Kidney (tissue), 14 donors: ENCODE results near the gene NFU1. TPM values are rescaled to one million over a fixed set of nuclear protein-coding genes. Genes with fewer than 3 reads are reported as not detected.
A peak's percentile ranks its signal among the peaks of the same experiment; 100 is the strongest.

Source experiments
- DNase-seq, 5 donors: peaks; one replicate each; pipeline ENCODE4 v3.0.0-alpha.2; 2013 to 2020
- FAIRE-seq: peaks from 2 replicates; lab custom pipeline; 2012; peaks lifted over from hg19 to GRCh38; lab: Jason Lieb, UNC
- H3K27ac ChIP-seq, 2 donors: one replicate each; pipeline ENCODE4 v1.7.0; 2013; ENCODE audit warnings: low read depth in 2 of 2, low read length in 2 of 2, inconsistent platforms in 1 of 2
- H3K27me3 ChIP-seq: one replicate; pipeline ENCODE4 v1.7.1; 2013; ENCODE audit warnings: low read length, inconsistent platforms; ENCODE audit not compliant: control insufficient read depth, insufficient read depth
- H3K36me3 ChIP-seq, 3 donors: one replicate each; pipeline versions ENCODE4 v1.7.0 to v1.7.1; 2013; ENCODE audit warnings: low read length in 3 of 3, control low read depth in 1 of 3, inconsistent platforms in 1 of 3; ENCODE audit not compliant: insufficient read depth in 3 of 3, control insufficient read depth in 2 of 3
- H3K4me1 ChIP-seq, 3 donors: one replicate each; pipeline versions ENCODE4 v1.7.0 to v1.7.1; 2013; ENCODE audit warnings: low read length in 3 of 3, inconsistent platforms in 1 of 3, low read depth in 1 of 3; ENCODE audit not compliant: control insufficient read depth in 2 of 3, insufficient read depth in 2 of 3
- H3K4me3 ChIP-seq, 3 donors: one replicate each; pipeline versions ENCODE4 v1.7.0 to v1.8.1; 2013; ENCODE audit warnings: low read length in 3 of 3, control low read depth in 1 of 3, inconsistent platforms in 1 of 3
- H3K9ac ChIP-seq, 3 donors: one replicate each; pipeline versions ENCODE4 v1.7.0 to v1.7.1; 2013; ENCODE audit warnings: low read length in 3 of 3, control low read depth in 1 of 3, inconsistent platforms in 1 of 3
- H3K9me3 ChIP-seq, 3 donors: one replicate each; pipeline versions ENCODE4 v1.7.0 to v1.7.1; 2013; ENCODE audit warnings: low read length in 3 of 3, control low read depth in 1 of 3, inconsistent platforms in 1 of 3; ENCODE audit not compliant: control insufficient read depth in 2 of 3, insufficient read depth in 1 of 3
- intact Hi-C: fragments of 100-400 bp; cut with DNase I; formaldehyde crosslinking; loops from one replicate; pipeline ENCODE4 v1.11.1; 2022
- polyA plus RNA-seq: library from polyadenylated mRNA; stranded (reverse); fragments of 350-450 nt; fragmentation: Illumina TruSeq; extraction: RNeasy Lipid Tissue Mini Kit (QIAGEN cat#74804); gene quantifications from one replicate; pipeline ENCODE4 v1.2.3, GENCODE V29; 2014; ENCODE audit warnings: low read depth, low replicate concordance; ENCODE audit not compliant: insufficient read depth
- total RNA-seq: library from RNA; stranded (reverse); fragmentation: NEBNext Ultra II Directional; extraction: Animal tissue kit (Norgen Biotek cat#: 25700); gene quantifications from one replicate; pipeline ENCODE4 v1.2.1, GENCODE V29; 2021
- TF ChIP-seq, protein P1 (sequence below): IDR thresholded peaks from 3 replicates; pipeline ENCODE4 v1.5.1; 2012; ENCODE audit warnings: mild to moderate bottlenecking, moderate library complexity, borderline replicate concordance; ENCODE audit not compliant: insufficient read depth; ENCODE audit errors: extremely low read depth
- donor health status: control.
- donor health status: control.
- donor health status: control.
- donor health status: control.
- donor health status: control.
- donor health status: DM: yes; HTN: yes; CAD: no.
- donor health status: Normal renal cell carcinoma (clear cell type).

Gene NFU1
- total and polyA plus RNA-seq, 2 donors from 2014 or later: 40.2 to 120 TPM

DNA sequence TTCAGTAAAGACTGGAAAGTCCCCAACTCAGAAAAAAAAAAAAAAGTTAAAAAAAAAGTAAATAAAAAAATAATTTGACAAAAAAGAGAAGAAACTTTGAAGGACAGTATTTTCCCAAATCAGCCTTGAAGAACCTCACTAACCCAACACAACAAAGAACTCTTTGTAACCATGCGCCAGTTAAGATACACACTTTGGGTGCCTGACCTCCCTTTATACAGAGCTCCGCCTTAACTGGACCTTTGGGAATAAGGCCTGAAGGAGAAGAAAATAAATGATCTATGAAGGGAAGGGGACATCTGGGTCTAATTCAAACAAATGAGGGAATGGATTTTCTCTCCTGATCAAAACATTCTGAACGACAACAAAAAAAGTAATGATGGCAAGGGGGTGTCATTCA lies 48.0 kb downstream of the NFU1 start:
- Histone ChIP-seq H3K27ac (no peak overlapping the region), H3K36me3 (peaks cover 0 to 3% (median 0%) of the 10 kb centered on the region in 3 donors), H3K27me3 (no peaks in the 10 kb centered on the region), H3K4me3 (no peak overlapping the region), H3K4me1 (peaks cover 0 to 4% (median 0%) of the 10 kb centered on the region in 3 donors), H3K9me3 (no peaks in the 10 kb centered on the region), H3K9ac (no peak overlapping the region)
- TF ChIP-seq, protein P1, sequence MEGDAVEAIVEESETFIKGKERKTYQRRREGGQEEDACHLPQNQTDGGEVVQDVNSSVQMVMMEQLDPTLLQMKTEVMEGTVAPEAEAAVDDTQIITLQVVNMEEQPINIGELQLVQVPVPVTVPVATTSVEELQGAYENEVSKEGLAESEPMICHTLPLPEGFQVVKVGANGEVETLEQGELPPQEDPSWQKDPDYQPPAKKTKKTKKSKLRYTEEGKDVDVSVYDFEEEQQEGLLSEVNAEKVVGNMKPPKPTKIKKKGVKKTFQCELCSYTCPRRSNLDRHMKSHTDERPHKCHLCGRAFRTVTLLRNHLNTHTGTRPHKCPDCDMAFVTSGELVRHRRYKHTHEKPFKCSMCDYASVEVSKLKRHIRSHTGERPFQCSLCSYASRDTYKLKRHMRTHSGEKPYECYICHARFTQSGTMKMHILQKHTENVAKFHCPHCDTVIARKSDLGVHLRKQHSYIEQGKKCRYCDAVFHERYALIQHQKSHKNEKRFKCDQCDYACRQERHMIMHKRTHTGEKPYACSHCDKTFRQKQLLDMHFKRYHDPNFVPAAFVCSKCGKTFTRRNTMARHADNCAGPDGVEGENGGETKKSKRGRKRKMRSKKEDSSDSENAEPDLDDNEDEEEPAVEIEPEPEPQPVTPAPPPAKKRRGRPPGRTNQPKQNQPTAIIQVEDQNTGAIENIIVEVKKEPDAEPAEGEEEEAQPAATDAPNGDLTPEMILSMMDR: no peak
- no peak for DNase-seq
- intact Hi-C loops: no loop called here
- FAIRE-seq: no peak

- DNase-seq: peak in 4 of 5 donors; percentile 21 to 63 (median 48)
- intact Hi-C loops: no loop called here
- Histone ChIP-seq H3K9me3 (no peaks in the 10 kb centered on the region), H3K36me3 (no peaks in the 10 kb centered on the region), H3K4me1 (peaks cover 0 to 4% (median 3%) of the 10 kb centered on the region in 3 donors), H3K27me3 (no peaks in the 10 kb centered on the region), H3K27ac (peak overlapping the region; percentile 65 to 74), H3K4me3 (peak overlapping the region; percentile 64 to 80 (median 71)), H3K9ac (peak overlapping the region; percentile 20 to 70 (median 60))
- no peak for FAIRE-seq
- TF ChIP-seq, protein P1: no peak
These were observed 49.3 kb downstream of the NFU1 start for GRCh38 chr2:69387770-69388481.

DNA sequence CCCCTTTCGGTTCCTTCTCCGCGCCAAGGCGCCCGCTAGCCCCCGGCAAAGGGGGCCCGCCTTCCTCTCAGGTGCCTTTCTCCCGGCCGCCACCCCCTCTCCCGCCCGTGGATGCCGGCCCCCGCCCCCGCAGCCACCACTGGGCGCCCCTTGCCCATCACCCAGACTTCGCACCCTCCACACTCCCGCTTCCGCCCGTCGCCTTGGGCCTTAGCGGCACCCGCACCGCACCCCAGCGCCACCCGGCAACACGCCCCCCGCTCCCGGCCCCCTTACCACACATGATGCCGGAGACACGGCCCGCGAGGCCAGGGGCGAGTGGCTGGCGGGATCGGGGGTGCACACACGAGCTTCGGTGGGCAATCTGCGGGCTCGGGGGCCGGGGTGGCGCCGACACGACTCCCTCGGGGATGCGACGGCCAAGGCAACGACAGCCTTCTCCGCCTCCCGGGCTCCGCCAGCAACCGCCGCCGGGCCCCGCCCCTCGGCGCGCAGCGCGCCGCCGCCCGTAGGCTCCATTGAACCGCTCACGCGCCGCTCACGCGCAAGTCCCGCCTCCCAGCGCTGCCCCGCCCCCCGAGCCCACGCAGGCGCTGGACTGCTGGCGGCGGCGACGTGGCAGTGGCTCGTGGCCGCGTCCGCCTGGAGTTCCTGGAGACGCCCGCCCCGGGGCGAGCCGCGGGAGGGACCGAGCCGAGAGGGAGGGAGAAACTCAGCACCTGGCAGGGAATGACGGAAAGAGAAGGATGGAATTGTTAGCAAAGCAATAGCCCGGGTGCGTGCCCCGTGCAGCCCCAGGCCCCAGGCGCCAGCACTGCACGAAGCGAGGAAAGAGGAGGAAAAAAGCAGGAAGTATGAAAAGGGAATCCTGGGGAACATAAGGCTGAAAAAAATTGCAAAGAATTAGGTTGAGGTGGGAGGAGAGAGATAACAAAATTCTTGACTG lies 50.2 kb downstream of the NFU1 start, which contains the start of gene GFPT1:
GFPT1 (minus strand) TSS at position 439 of the 946 bp plus-strand sequence; CDS start at position 283, 156 bp downstream.
- FAIRE-seq (no peak), DNase-seq (peak; percentile 95 to 98 (median 97))
- TF ChIP-seq, protein P1: no peak
- Histone ChIP-seq H3K9me3 (no peaks in the 10 kb centered on the region), H3K4me1 (peaks cover 0 to 9% (median 7%) of the 10 kb centered on the region in 3 donors), H3K27ac (peak within 1 kb of the TSS; percentile 74 to 78), H3K4me3 (peak within 1 kb of the TSS; percentile 64 to 80 (median 71)), H3K27me3 (no peaks in the 10 kb centered on the region), H3K36me3 (no peaks in the 10 kb centered on the region), H3K9ac (peak within 1 kb of the TSS; percentile 37 to 70 (median 63))
- intact Hi-C loops: no loop called here
